NOMO-1 (cell line): ENCODE measurements around the gene PLD3.
A peak's percentile ranks its signal among the peaks of the same experiment; 100 is the strongest.
"Not testable (repeated sequence)": the region's sequence is repeated elsewhere in the genome, so short reads cannot be mapped to it uniquely, and the experiment has no call there.

ENCODE experiments used
- DNase-seq, 2 experiments: peaks; one replicate each; lab custom pipeline; 2025; ENCODE audit not compliant: unreplicated experiment in 2 of 2; lab: John Stamatoyannopoulos, UW

Gene PLD3

DNA sequence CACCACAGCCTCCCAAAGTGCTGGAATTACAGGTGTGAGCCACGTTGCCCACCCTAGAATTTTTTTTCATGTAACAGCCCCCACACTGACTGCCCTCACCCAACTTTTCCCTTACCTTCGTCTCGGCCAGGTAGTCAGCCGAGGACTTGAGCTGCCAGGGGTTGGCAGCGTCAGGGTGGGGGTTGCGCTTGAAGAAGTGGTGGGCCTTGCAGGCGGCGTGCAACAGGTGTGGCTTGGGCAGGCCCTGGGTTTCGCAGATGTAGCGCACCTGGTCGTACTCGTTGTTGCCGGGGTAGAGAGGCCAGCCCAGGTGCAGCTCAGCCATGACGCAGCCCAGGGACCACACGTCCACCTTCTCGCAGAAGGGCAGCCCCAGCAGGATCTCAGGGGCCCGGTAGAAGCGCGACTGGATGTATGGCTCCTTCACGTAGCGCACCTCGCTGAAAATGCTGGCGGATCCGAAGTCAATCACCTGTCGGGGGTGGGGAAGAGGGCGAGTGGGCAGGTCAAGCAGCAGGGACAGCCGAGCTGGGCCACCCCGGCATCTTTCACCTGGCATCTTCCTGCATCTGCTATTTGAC is 35.3 kb downstream of the PLD3 start:
- no peak for DNase-seq

DNA sequence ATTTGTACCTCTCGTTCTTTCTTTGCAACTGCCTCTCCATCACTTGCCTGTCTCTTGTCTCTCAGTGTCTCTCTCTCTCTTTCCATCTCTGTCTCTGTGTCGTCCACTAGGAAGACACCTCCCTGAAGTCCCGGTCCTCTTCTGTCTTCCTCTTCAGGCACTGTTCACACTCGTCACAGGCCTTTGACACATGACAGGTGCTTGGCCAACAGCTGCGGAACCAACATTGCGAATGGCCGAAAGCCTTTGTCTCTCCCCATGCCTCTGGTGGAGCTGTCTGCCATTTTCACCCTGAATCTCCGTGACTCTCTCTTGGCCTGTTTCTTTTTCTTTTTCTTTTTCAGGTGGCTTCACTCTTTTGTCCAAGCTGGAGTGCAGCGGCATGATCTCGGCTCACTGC is 38.7 kb downstream of the PLD3 start:
- DNase-seq = no peak

DNA sequence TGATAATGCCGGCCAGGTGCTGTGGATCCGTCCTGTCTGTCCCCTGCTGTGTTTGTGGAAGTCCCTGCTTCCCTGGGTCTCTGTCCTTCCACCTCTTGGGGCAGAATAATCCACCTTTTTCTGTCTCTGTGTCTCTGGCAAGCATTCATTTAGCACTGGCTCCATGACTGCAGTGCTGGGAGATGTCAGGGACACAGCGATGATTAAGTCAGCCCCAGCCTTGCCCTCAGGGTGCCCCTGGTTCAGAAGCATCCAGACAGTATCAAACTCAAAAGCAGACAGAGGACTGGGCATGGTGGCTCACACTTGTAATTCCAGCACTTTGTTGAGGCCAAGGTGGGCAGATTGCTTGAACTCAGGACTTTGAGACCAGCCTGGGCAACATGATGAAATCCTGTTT is 40.0 kb downstream of the PLD3 start:
- DNase-seq = no peak

DNA sequence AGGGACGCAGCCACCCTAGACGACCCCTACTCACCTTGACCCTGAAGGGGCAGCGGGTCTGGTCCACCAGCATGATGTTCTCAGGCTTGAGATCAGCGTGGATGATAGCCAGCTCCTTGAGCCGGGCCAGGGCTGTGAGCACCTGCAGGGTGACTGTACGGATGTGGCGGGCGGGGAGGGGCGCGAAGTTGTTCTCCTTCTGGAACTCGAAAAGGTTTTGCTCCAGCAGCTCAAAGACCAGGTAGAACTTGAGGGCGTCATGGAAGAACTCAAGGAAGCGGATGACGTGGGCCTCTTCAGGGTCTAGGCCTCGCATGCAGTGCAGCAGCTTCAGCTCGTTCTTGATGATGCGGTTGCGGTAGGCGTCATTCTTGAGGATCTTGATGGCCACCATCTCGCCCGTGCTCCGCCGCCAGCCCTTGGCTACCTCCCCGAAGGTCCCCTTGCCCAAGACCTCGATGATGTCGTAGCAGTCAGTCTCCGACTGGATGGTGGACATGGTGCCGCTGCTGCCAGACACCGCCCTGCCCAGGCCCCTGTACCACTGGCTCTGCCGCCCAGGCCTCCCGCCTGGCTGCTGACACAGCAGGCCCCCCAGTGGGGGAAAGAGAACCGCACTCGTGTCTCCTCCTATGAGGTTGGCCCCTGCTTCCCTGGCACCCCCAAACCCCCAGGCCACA is 41.0 kb downstream of the PLD3 start:
- no peak for DNase-seq

DNA sequence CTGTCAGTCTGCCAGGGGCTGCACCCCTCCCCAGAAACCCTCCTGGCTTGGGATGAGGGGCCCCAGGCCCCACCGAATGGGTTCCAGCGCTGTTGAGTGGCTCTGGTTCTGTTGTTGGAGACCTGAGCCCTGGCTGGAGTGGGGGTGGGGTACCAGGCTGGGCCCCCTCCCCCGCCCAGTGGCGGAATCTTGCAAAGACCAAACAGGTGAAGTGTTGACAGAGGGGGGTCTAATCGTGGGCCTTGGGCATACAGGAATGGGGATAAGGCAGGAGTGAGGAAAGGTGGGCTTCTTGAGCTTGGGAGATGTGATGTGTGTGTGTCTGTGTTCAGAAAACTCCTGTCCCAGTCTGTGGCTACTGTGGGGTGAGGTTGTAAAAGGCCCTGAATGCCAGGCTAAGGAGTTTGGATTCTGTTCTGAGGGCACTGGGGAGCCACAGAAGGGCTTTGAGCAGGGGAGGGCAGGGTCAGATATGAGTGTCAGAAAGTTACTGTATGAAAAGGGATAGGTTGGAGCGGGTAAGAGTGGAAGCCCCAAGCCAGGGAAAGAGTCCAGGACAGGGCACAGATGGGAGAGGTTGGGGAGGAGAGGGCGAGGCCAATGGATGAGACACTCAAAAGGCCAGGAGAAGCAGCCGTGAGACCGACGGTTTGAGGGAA is 41.7 kb downstream of the PLD3 start, which contains the start of gene HIPK4:
Gene HIPK4, minus strand, starts transcription at position 98 of the 659 bp plus-strand sequence. CDS start 279 bp downstream, outside the sequence.
- no peak for DNase-seq

DNA sequence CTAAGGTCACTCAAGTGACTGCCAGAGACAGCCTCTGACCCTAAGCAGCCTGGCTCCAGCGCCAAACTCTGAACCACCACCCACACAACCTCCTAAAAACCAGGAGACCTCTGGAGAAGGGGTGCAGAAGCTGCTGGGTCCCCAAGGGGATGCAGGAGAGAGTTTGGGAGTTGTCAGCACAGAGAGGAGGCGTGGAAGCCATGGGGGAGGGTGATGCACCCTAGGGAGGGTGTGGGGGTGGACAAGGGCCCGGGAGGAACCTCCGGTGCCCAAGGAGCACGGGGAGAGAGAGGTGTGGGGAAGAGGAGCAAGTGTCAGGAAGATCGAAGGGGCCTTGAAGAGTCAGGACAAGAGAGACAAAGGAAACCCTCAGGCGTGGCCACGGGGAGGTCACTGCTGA is 43.6 kb downstream of the PLD3 start:
- no peak for DNase-seq

DNA sequence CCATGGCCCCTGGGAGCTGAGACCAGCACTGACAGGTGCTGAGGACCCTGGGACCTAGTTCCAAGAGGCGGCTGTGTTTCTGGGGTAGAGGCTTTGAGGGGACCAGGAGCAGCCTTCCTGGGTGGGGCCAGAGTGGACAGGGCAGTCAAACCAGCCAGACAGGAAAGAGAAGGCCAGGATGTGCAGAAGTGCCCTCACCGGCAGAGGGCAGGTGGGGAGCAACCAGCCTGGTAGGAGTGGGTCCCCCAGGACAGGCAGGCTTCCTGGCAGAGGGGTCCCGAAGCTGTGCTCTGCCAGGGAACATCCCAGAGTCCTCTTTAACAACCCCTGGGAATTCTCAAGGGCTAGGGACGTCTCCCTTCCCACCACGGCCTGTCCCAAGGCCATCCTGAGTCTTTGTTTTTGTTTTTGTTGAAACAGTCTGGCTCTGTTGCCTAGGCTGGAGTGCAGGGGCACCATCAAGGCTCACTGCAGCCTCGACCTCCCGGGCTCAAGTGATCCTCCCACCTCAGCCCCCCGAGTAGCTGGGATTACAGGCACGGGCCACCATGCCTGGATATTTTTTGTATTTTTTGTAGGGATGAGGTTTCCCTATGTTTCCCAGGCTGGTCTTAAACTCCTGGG is 44.5 kb downstream of the PLD3 start:
- DNase-seq = no peak

DNA sequence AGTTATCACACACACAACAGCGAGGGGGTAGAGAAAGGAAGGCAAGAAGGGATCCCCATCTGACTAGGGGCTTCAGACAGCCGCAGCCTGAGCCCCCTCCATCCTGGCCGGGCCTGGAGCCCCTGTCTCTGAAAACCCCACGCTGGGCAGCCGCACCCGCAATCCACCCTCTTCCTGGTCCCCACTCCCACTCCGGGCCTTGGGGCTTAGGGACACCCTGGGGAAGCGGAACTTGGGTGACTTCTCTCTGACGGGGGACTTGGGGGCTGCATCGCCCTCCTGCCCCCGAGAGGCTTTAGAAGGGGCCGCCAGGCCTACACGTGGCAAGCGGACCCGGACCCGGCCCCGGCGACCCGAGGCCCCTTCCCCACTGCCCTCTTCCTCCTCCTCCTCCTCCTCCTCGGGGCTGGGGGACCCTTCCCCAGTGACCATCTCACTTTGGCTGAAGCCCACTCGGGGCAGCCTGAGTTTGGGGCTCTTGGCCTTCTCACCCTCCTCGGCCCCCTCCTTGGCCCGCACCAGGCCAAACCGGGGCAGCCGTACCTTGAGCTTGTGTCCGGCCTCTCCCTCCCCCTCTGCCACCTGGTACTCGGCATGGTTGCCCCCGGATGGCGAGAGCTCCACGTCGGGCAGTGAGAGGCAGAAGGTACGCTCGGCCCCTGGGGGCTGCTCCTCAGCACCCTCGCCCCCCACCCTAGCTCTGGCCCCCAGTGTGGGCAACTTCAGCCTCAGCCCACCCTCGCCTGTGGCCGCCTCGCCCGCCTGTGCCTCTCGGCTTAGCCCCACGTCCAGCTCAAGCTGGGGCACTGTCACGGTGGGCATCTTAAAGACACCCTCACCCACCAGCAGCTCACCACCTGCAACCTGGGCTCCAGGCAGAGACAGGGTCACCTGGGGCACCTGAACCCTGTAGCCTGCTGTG is 45.7 kb downstream of the PLD3 start:
- DNase-seq = no peak

DNA sequence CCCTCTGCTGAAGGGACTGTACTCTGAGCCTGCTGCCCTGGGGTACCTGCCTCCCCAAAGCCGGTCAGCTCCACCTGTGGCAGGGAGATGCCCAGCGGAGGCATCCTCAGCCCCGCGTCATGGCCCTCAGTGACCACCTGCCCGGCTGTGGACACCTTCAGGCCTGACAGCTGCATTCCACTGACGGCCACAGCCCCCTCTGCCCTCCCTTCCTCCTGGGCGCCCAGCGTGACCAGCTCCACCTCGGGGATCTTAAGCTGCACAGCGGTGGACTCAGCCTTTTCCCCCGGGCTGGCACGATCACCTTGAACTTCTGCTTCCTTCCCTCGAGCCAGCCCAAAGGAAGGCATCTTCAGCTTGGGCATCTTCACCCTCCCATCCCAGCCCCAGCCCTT is 46.3 kb downstream of the PLD3 start:
- no peak for DNase-seq

DNA sequence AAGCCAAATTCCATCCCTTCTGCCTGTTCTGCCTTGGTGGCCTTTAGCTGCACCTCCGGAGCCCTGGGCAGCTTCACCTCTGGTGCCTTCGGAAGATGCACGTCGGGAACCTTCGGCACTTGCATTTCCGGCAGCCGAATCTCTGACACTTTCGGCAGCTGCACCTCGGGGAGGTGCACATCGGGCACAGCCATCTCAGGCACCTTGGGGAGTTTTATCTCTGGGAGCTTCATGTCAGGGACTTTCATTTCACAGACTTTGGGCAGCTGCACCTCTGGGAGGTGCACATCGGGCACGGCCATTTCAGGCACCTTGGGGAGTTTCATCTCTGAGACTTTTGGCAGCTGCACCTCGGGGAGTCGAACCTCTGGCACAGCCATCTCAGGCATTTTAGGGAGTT is 47.5 kb downstream of the PLD3 start:
- DNase-seq = no peak

DNA sequence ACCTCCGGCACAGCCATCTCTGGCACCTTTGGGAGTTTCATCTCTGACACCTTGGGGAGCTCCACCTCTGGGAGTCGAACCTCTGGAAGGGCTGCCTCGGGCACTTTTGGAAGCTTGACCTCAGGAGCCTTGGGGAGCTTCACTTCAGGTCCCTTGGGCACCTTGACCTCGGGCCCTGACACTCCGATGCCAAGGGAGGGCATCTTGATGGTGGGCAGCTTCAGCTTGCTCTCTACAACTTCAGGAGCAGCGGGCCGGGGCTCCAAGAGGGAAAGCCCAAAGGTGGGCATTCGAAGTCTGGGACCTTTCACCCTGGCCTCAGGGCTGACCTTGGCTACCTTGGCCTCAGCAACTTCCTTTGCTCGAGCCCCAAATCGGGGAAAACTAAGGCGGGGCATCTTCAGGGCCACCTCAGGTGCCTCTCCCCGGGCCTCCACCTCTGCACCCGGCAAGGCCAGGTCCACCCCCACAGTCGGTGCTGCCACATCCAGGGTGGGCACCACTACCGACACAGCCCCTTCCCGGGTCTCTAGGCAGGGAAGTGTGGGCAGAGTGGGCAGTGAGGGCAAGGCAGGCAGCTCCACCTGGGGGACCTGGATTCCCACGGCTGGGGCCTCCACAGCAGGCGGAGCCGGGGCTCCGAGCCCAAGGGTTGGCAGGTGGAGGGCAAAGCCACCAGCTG is 48.5 kb downstream of the PLD3 start:
- no peak for DNase-seq

DNA sequence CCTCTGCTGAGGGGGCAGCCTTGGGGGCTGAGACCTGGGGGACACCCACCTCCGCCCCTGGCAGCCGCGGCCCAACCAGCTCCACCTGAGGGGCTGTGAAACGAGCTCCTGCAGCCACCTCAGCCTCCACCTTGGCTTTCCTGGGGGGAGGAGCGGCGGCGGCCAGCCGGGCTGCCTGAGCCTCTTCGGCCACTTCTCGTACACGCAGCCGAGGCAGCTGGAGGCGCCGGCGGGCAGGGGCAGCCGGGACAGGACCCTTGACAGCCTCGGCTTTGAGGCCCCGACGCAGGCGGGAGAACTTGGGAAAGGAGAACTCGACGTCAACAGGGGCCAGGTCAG is 49.0 kb downstream of the PLD3 start:
- no peak for DNase-seq

DNA sequence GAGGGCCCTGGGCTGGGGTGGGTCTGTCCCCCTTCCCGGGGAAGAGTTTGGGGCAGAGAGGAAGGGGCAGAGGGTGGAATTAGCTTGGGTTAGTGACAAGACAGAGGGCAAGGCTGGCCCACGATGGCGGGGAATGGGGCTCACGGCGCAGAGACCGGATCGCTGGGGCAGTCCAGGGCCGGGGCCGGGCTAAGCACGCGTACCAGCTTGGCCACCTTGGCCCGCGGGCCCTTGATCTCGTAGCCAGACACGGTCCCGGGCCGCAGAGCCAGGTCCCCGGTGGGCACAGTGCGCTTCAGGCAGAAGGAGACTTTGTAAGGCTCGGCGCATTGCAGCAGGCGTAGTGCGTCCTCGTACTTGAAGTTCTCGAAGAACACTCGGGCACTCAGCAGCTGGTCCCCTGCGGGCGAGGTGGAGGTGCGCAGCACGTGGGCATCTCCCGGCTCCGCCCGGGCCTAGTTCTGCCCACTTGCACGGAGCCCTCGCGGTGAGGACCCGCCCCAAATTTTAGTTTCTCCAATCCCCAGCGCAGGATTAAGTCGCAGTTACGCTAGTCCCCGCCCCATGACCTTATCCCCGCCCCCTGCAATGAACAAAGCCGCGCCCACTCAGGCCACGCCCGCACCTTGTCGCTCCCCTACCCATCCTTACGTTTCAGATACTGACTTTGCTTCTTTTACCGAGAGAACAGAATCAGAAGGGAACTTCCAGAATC is 50.1 kb downstream of the PLD3 start:
- DNase-seq = no peak

DNA sequence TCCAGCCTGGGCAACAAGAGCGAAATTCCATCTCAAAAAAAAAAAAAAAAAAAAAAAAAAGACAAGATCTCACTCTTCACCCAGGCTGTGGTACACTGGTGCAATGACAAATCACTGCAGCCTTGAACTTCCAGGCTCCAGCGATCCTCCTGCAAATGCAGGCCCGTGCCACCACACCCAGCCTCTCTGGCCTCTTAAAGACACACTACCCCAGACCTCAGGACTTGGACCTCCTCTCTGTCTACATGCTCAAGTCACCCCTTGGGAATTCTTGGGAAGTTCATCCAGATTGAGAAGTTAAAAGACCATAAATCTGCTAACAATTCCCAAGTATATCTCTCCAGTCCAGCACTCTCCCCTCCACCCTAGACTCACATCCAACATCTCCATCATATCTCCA is 52.1 kb downstream of the PLD3 start:
- DNase-seq = no peak

DNA sequence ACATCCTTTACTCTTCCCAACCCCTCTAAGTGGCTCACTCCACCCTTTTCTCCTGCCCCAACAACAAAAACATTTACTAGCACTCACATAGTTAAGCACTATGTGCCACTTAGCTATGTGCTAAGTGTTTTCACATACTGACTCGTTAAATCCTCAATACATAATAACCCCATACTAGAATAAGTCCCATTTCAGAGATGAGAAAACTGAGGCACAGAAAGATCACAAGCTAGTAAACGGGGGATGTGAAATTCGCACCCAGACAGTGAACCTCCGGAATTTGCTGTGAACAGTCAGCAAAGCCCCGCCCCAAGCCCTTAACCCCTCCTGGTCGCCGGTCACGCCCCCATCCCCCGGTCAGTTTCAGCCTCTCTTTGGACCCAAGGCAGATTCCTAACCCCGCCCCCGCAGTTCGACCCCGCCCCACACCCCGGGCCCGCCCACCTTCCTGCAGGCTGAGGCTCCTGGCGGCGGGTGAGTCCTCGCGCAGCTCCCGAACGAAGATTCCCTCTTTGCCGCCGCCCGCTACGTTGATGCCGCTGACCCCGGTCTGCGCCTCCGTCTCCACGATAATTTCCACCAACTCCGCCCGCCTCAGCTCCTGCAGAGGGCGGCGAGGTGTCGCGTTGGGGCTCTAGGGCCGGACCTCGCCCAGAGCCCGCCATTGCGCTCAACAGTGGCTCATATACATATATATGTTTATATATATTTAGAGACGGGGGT is 54.9 kb downstream of the PLD3 start:
- peak; percentile 68 to 84 for DNase-seq

DNA sequence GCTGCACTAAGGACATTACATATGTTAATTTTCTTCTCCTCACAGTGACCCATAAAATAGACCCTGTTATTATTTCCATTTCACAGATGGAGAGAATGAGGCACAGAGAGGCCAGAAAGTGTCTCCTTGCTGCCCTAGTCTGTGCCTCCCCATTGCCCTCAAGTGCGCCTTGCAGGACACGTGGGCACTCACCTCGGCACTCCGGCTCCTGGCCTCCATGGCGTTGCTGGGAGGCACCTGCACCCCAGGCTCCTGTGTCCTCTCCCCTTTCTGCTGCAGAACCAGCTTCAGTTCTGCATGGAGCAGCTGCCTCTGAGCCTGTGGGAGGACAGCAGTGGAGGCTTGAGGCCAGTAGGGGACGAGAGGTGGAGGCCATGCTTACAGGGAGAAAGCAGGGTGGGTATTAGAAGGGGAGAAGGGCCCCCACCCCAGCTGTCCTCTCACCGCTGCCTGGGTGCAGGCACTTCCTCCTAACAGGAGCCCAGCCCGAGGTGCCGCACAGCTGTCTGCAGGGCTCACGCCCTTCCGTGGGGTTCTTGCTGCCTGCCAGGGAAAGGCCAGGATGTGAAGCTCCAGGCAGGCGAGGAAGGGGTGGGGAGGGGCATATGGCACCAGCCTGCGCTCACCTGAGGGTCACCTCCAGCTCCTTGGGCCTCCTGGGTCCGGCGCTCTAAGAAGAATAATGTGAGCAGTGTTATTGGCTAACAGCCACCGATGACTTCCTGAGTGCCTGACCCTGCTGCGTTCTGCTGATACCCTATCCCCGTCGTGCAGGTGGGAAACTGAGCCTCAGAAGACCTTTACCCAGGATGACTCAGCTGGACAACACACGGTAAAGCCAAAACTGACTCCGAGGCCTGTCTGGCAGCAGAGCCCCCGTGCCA is 59.5 kb downstream of the PLD3 start:
- DNase-seq = no peak

DNA sequence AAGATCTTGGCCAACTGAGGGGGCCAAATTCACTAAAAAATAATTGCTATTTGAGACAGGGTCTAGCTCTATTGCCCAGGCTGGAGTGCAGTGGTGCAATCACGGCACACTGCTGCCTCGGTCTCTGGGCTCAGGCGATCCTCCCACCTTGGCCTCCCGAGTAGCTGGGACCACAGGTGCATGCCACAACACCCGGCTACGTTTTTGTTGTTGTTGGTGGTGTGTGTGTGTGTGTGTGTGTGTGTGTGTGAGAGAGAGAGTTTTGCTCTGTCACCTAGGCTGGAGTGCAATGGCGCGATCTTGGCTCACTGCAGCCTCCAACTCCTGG is 60.1 kb downstream of the PLD3 start:
- not testable (repeated sequence) for DNase-seq

DNA sequence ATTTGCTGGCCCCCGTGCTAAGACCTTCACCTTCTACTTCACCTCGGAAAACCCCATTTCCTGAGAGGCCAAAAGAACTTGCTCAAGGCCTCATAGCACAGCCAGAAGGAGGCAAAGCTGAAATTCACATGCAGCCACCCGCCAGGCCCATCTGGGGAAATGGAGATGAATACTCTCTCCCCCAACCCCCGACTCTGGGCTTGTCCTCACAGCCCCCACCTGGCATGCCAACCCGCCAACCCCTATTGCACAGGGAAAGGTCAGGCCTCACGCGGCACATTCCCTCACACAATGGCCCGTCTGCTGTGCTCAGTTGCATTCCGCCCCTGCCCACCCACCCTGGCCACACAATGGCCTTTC is 61.5 kb downstream of the PLD3 start:
- DNase-seq = no peak
